Measurements from ENCODE around the gene ADCY10. TPM values are rescaled to one million over a fixed set of nuclear protein-coding genes. Genes with fewer than 3 reads are reported as not detected.

The ADCY10 gene
- total and polyA plus RNA-seq, 7 donors: 0.14 to 0.92 (median 0.28) TPM; not detected in 2

DNA sequence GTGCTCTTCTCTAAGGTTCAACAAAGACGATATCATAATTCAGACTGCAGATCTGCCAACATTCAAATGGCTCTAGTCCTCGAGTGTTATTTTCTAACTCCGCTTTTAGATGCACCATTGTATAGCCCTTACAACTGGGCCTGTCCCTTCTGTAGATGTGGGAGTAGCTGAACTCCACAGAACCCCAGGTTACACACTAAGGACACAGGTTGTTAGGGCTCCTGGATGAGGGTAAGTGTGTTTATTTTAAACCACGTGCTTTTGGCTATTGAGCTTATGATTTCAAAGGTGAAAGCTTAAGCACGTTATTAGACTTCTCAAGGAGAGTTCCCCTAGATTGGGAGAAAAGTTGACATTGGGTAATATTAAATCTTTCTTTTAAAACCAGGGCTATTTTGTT is 127.4 kb downstream of the ADCY10 start:
- no peaks in the 10 kb centered on the region for H3K27me3 ChIP-seq
- H3K36me3 ChIP-seq: peaks cover 3 to 48% (median 12%) of the 10 kb centered on the region in 4 donors
- H3K4me3 ChIP-seq: no peak overlapping the region
- H3K9me3 ChIP-seq: no peaks in the 10 kb centered on the region
- no peak for TF ChIP-seq POLR2AphosphoS5 (IDR thresholded peaks at IDR 0.05)
- TF ChIP-seq POLR2A (IDR thresholded peaks at IDR 0.05): no peak
- no peak for TF ChIP-seq EP300 (IDR thresholded peaks at IDR 0.05)
- TF ChIP-seq CTCF (IDR thresholded peaks at IDR 0.05): no peak
- H3K4me1 ChIP-seq: no peaks in the 10 kb centered on the region
- 72 to 83% methylated on average over 5 of the region's 5 CpGs for WGBS, 2 donors
- no peak for DNase-seq
- H3K27ac ChIP-seq: no peak overlapping the region
- intact Hi-C loops (cut with DNase I): no loop called here

- H3K27me3 ChIP-seq: no peaks in the 10 kb centered on the region
- H3K4me1 ChIP-seq: no peaks in the 10 kb centered on the region
- no peak for DNase-seq
- no peak overlapping the region for H3K4me3 ChIP-seq
- H3K36me3 ChIP-seq: peaks cover 0 to 38% (median 10%) of the 10 kb centered on the region in 4 donors
- WGBS, 2 donors: 93 to 94% methylated on average over 3 of the region's 3 CpGs
- TF ChIP-seq POLR2A (IDR thresholded peaks at IDR 0.05): no peak
- no peak for TF ChIP-seq EP300 (IDR thresholded peaks at IDR 0.05)
- TF ChIP-seq CTCF (IDR thresholded peaks at IDR 0.05): no peak
- no peak for TF ChIP-seq POLR2AphosphoS5 (IDR thresholded peaks at IDR 0.05)
- no peaks in the 10 kb centered on the region for H3K9me3 ChIP-seq
- intact Hi-C loops (cut with DNase I): no loop called here
- H3K27ac ChIP-seq: no peak overlapping the region
These were observed 128.9 kb downstream of the ADCY10 start for GRCh38 chr1:167784876-167785550.

DNA sequence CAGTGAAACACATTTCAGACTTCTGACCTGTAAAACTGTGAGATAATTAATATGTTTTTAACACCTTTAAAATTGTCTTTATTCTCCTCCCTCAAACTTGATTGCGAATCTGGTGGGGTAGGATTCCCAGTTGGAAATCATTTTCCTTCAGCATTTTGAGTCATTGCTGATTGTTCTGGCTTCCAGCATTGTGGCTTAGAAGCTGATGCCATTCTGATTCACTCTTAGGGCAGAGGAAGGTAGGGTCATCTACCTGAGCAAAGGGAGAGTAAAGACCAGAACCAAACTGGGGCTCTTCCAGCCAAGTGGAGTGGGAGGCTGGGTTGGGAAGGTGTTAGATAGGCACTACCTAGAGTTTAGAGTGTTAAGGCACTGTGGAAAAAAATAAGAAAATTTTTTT is 131.0 kb downstream of the ADCY10 start:
- intact Hi-C loops (cut with DNase I): no loop called here
- Histone ChIP-seq H3K4me1 (no peaks in the 10 kb centered on the region), H3K9me3 (no peaks in the 10 kb centered on the region), H3K27ac (no peak overlapping the region), H3K4me3 (no peak overlapping the region), H3K36me3 (peaks cover 0 to 22% (median under 1%) of the 10 kb centered on the region in 4 donors), H3K27me3 (no peaks in the 10 kb centered on the region)
- WGBS, 2 donors: 98% methylated on average over 1 of the region's 1 CpG
- TF ChIP-seq EP300 (IDR thresholded peaks at IDR 0.05) (no peak), CTCF (IDR thresholded peaks at IDR 0.05) (no peak), POLR2AphosphoS5 (IDR thresholded peaks at IDR 0.05) (no peak), POLR2A (IDR thresholded peaks at IDR 0.05) (no peak)
- DNase-seq: no peak

DNA sequence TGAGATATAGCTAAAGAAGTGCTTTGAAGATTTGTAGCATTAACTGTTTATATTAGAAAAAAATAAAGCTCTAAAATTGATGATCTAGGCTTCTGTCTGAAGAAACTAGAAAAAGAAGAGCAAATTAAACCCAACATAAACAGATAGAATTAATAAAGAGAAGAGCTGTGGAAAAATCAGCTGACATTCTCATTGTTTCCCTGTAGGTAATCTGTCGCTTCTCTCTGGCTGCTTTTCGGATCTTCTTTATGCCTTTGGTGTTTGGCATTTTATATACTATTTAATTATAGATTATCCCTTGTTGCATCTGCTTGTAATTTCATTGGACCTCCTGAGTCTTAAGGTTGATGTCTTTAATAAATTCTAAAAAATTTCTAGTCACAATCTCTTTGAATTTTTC is 132.4 kb downstream of the ADCY10 start:
- Histone ChIP-seq H3K27me3 (no peaks in the 10 kb centered on the region), H3K36me3 (peaks cover 0 to 30% (median 0%) of the 10 kb centered on the region in 4 donors), H3K9me3 (no peaks in the 10 kb centered on the region), H3K27ac (no peak overlapping the region), H3K4me1 (no peaks in the 10 kb centered on the region), H3K4me3 (no peak overlapping the region)
- DNase-seq: no peak
- intact Hi-C loops (cut with DNase I): no loop called here
- WGBS, 2 donors: 97 to 98% methylated on average over 2 of the region's 2 CpGs
- TF ChIP-seq CTCF (IDR thresholded peaks at IDR 0.05): no peak
- no peak for TF ChIP-seq POLR2A (IDR thresholded peaks at IDR 0.05)
- TF ChIP-seq POLR2AphosphoS5 (IDR thresholded peaks at IDR 0.05): no peak
- no peak for TF ChIP-seq EP300 (IDR thresholded peaks at IDR 0.05)

- WGBS, 2 donors: 88 to 94% methylated on average over 5 of the region's 5 CpGs
- Histone ChIP-seq H3K9me3 (no peaks in the 10 kb centered on the region), H3K4me1 (peaks cover 0 to 3% (median 0%) of the 10 kb centered on the region in 4 donors), H3K27ac (no peak overlapping the region), H3K4me3 (no peak overlapping the region), H3K27me3 (no peaks in the 10 kb centered on the region), H3K36me3 (peaks cover 0 to 51% (median 1%) of the 10 kb centered on the region in 4 donors)
- no peak for TF ChIP-seq CTCF (IDR thresholded peaks at IDR 0.05)
- no peak for TF ChIP-seq POLR2A (IDR thresholded peaks at IDR 0.05)
- no peak for TF ChIP-seq POLR2AphosphoS5 (IDR thresholded peaks at IDR 0.05)
- intact Hi-C loops (cut with DNase I): no loop called here
- DNase-seq: no peak
These were observed 136.7 kb downstream of the ADCY10 start for GRCh38 chr1:167777269-167777650.

All from sigmoid colon (tissue), 7 donors.